Measurements from ENCODE around the gene CPTP.

The CPTP gene

DNA sequence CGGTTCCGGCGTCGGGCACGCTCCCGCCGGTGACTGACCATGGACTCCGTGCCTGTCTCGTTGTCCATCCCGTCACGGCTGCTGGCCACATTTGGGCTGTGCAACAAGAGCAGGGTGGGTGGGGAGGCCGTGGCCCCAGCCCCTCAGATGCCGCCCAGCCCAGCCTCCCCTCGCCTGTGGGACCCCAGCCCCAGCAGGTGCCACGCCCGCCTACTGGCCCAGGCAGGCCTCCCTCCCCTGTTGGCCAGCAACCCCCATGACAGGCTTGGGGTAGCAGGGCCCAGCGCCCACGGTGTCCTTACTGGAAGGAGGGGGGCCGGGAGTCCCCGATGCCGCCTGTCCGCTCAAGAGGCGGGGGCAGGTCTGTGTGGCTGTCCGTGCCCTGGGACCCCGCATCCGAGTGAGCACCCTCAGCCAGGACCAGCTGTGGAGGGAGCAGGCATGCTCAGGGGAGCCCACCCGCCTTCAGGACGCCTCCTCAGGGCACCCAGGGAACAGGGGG is 17.5 kb downstream of the CPTP start:
- Histone ChIP-seq H3K4me1 (ENCODE audit: insufficient read depth, low read length, poor library complexity, severe bottlenecking) (peaks cover 5% of the 10 kb centered on the region), H3K9ac (ENCODE audit: low read depth, low read length, poor library complexity, severe bottlenecking) (no peak overlapping the region), H3F3A (ENCODE audit: low read depth) (no peaks in the 10 kb centered on the region), H3K9me3 (ENCODE audit: insufficient read depth, low read depth, low read length) (no peaks in the 10 kb centered on the region), H3K4me3 (ENCODE audit: low read length, poor library complexity, severe bottlenecking) (no peak overlapping the region), H3K9me2 (replicated peaks; ENCODE audit: low read depth, low read length) (no peaks in the 10 kb centered on the region), H3K36me3 (ENCODE audit: insufficient read depth, low read length) (no peaks in the 10 kb centered on the region; the same call in 1 of the 2 replicates), H4K20me1 (ENCODE audit: insufficient read depth, low read length, poor library complexity, severe bottlenecking) (peaks cover 9% of the 10 kb centered on the region), H3K4me2 (ENCODE audit: low read depth, low read length, poor library complexity, severe bottlenecking) (no peak overlapping the region), H3K27me3 (ENCODE audit: insufficient read depth, low read length, poor library complexity, severe bottlenecking) (no peaks in the 10 kb centered on the region), H3K79me2 (ENCODE audit: insufficient read depth, low read length) (peaks cover 13% of the 10 kb centered on the region; the same call in 1 of the 2 replicates), H2AFZ (ENCODE audit: low read length) (no peak overlapping the region)
- TF ChIP-seq EZH2phosphoT487 (IDR thresholded peaks at IDR 0.05; ENCODE audit: borderline replicate concordance) = no peak
- TF ChIP-seq, protein P1, sequence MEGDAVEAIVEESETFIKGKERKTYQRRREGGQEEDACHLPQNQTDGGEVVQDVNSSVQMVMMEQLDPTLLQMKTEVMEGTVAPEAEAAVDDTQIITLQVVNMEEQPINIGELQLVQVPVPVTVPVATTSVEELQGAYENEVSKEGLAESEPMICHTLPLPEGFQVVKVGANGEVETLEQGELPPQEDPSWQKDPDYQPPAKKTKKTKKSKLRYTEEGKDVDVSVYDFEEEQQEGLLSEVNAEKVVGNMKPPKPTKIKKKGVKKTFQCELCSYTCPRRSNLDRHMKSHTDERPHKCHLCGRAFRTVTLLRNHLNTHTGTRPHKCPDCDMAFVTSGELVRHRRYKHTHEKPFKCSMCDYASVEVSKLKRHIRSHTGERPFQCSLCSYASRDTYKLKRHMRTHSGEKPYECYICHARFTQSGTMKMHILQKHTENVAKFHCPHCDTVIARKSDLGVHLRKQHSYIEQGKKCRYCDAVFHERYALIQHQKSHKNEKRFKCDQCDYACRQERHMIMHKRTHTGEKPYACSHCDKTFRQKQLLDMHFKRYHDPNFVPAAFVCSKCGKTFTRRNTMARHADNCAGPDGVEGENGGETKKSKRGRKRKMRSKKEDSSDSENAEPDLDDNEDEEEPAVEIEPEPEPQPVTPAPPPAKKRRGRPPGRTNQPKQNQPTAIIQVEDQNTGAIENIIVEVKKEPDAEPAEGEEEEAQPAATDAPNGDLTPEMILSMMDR (conservative IDR thresholded peaks at IDR 0.05; ENCODE audit: low read length) = no peak

DNA sequence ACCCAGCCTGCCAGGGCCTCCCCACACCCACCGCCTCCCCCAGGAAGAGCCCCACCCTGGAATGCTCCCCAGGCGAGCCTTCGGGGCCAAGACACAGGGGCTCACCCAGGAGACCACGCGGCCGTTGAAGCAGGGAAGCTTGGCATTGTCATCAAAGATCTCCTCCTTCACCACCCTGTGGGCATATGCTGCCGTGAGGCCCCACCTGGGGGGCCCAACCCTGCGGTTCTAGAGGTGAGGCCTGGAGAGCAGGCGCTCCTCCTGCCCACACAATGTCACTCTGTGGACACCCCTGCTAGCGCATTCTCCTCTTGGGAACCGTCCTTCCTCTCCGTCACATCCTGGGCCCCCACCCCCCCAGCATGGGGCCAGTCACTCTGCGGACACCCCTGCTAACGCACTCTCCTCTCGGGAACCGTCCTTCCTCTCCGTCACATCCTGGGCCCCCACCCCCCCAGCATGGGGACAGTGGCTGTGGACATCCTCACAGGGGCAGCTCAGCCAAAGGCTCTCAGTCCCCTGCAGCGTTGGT is 18.0 kb downstream of the CPTP start:
- Histone ChIP-seq H3K79me2 (ENCODE audit: insufficient read depth, low read length) (peaks cover 18% of the 10 kb centered on the region; the same call in 1 of the 2 replicates), H3K9me3 (ENCODE audit: insufficient read depth, low read depth, low read length) (no peaks in the 10 kb centered on the region), H3K4me3 (ENCODE audit: low read length, poor library complexity, severe bottlenecking) (no peak overlapping the region), H3K4me2 (ENCODE audit: low read depth, low read length, poor library complexity, severe bottlenecking) (no peak overlapping the region), H3K27me3 (ENCODE audit: insufficient read depth, low read length, poor library complexity, severe bottlenecking) (no peaks in the 10 kb centered on the region), H3K4me1 (ENCODE audit: insufficient read depth, low read length, poor library complexity, severe bottlenecking) (peaks cover 10% of the 10 kb centered on the region), H3K36me3 (ENCODE audit: insufficient read depth, low read length) (no peaks in the 10 kb centered on the region; the same call in 1 of the 2 replicates), H2AFZ (ENCODE audit: low read length) (no peak overlapping the region), H3K9ac (ENCODE audit: low read depth, low read length, poor library complexity, severe bottlenecking) (no peak overlapping the region), H3K9me2 (replicated peaks; ENCODE audit: low read depth, low read length) (no peaks in the 10 kb centered on the region), H3F3A (ENCODE audit: low read depth) (no peaks in the 10 kb centered on the region), H4K20me1 (ENCODE audit: insufficient read depth, low read length, poor library complexity, severe bottlenecking) (peaks cover 14% of the 10 kb centered on the region)
- TF ChIP-seq, protein P1 (conservative IDR thresholded peaks at IDR 0.05; ENCODE audit: low read length) = no peak
- TF ChIP-seq EZH2phosphoT487 (IDR thresholded peaks at IDR 0.05; ENCODE audit: borderline replicate concordance) = no peak

DNA sequence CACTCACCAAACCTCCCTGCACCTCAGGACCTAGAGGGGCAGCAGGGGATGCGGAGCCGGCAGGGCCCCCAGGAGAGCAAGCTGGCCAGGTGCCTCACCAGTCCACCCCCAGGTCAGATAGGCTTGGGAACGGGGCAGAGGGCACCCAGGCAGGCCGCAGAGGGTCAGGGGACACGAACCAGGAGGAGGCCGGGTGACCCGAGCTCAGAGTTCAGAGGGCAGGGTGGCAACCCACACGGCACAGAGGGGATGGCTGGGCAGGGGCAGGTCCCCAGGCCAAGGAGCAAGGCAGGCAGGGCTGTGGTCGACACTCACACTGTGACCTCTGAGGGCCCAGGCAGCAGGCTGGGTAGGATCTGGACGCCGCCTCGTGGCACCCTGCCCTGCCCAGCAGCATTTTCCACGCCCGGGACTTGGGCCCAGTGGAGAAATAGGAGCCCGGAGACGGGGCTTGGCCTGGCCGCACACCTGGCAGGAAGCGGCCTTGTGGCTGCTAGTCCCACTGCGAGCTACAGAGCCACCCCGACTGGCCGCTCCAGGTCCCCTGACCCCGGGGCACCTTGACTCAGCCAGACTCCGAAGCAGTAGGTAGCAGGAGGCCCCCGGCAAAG is 19.3 kb downstream of the CPTP start:
- peaks cover 18% of the 10 kb centered on the region for H3K4me1 ChIP-seq (ENCODE audit: insufficient read depth, low read length, poor library complexity, severe bottlenecking)
- no peaks in the 10 kb centered on the region for H3K27me3 ChIP-seq (ENCODE audit: insufficient read depth, low read length, poor library complexity, severe bottlenecking)
- no peak overlapping the region for H3K9ac ChIP-seq (ENCODE audit: low read depth, low read length, poor library complexity, severe bottlenecking)
- peaks cover 30% of the 10 kb centered on the region; the same call in 1 of the 2 replicates for H3K79me2 ChIP-seq (ENCODE audit: insufficient read depth, low read length)
- no peaks in the 10 kb centered on the region; the same call in 1 of the 2 replicates for H3K36me3 ChIP-seq (ENCODE audit: insufficient read depth, low read length)
- no peaks in the 10 kb centered on the region for H3K9me3 ChIP-seq (ENCODE audit: insufficient read depth, low read depth, low read length)
- H3F3A ChIP-seq (ENCODE audit: low read depth) = no peaks in the 10 kb centered on the region
- H3K4me2 ChIP-seq (ENCODE audit: low read depth, low read length, poor library complexity, severe bottlenecking) = no peak overlapping the region
- no peak overlapping the region for H3K4me3 ChIP-seq (ENCODE audit: low read length, poor library complexity, severe bottlenecking)
- H4K20me1 ChIP-seq (ENCODE audit: insufficient read depth, low read length, poor library complexity, severe bottlenecking) = peaks cover 20% of the 10 kb centered on the region
- TF ChIP-seq, protein P1 (conservative IDR thresholded peaks at IDR 0.05; ENCODE audit: low read length) = no peak
- no peak for TF ChIP-seq EZH2phosphoT487 (IDR thresholded peaks at IDR 0.05; ENCODE audit: borderline replicate concordance)
- no peak overlapping the region for H2AFZ ChIP-seq (ENCODE audit: low read length)
- no peaks in the 10 kb centered on the region for H3K9me2 ChIP-seq (replicated peaks; ENCODE audit: low read depth, low read length)
